Heart left ventricle (tissue), 16 donors: ENCODE measurements around the gene TRIM40. TPM values are rescaled to one million over a fixed set of nuclear protein-coding genes. Genes with fewer than 3 reads are reported as not detected.

Experiments
- ATAC-seq, 4 donors: fragments of 200-7000 bp; cut with Tn5 transposase; one replicate each; pipeline ENCODE4 v1.9.1; 2020 to 2022; ENCODE audit warnings: moderate library complexity in 4 of 4, mild to moderate bottlenecking in 3 of 4, moderate number of reproducible peaks in 1 of 4
- DNase-seq, 5 donors: peaks; one replicate each; pipeline ENCODE4 v3.0.0-alpha.2; 2020
- H3K27ac ChIP-seq, 12 donors: fragments of 200-600 bp; sonication (generic) in 4 of 12; one replicate each; pipeline versions ENCODE4 v1.5.0 to v1.8.0; 2016 to 2022; ENCODE audit warnings: mild to moderate bottlenecking in 2 of 12
- H3K27me3 ChIP-seq, 9 donors: fragments of 200-600 bp; sonication (generic) in 2 of 9; one replicate each; pipeline versions ENCODE4 v1.5.1 to v1.8.0; 2016 to 2022; ENCODE audit warnings: mild to moderate bottlenecking in 3 of 9
- H3K36me3 ChIP-seq, 9 donors: fragments of 200-600 bp; sonication (generic) in 2 of 9; one replicate each; pipeline versions ENCODE4 v1.5.0 to v1.8.0; 2018 to 2022; ENCODE audit warnings: mild to moderate bottlenecking in 2 of 9
- H3K4me1 ChIP-seq, 12 donors: fragments of 200-600 bp; sonication (generic) in 4 of 12; one replicate each; pipeline versions ENCODE4 v1.5.0 to v1.8.0; 2016 to 2022; ENCODE audit warnings: mild to moderate bottlenecking in 3 of 12
- H3K4me3 ChIP-seq, 12 donors: fragments of 200-600 bp; sonication (generic) in 4 of 12; one replicate each; pipeline versions ENCODE4 v1.5.0 to v1.8.0; 2017 to 2022; ENCODE audit warnings: mild to moderate bottlenecking in 9 of 12, moderate library complexity in 4 of 12
- H3K9me3 ChIP-seq, 12 donors: fragments of 200-600 bp; sonication (generic) in 4 of 12; one replicate each; pipeline versions ENCODE4 v1.5.0 to v1.8.0; 2016 to 2022; ENCODE audit warnings: mild to moderate bottlenecking in 1 of 12
- POLR2A ChIP-seq, 2 donors: fragments of 450-650 bp; IDR thresholded peaks; one replicate each; pipeline ENCODE4 v1.6.1; 2017; ENCODE audit warnings: antibody characterized with exemption in 2 of 2, mild to moderate bottlenecking in 2 of 2, moderate library complexity in 2 of 2
- WGBS, 4 donors: extraction: QIAGEN DNeasy Blood & Tissue Kit in 2 of 4; methylation state at CpG; one replicate each; pipeline versions ENCODE4 v1.1.5 to v1.1.7; 2013 to 2018; 5-methylcytosine and 5-hydroxymethylcytosine counted together
- intact Hi-C, 10 donors: fragments of 100-400 bp; cut with DNase I; formaldehyde crosslinking; loops; one replicate each; pipeline versions ENCODE4 v1.11.1 to v1.14.2; 2022
- polyA plus RNA-seq, 2 donors: library from polyadenylated mRNA; stranded (reverse); fragments of 200-250 nt; gene quantifications; one replicate each; pipeline ENCODE4 v1.2.3, GENCODE V29; 2013
- total RNA-seq, 9 donors: library from RNA; depleted of rRNA in 2 of 9; stranded (reverse); fragments of >200 nt in 2 of 9; fragmentation: NEBNext Ultra II Directional in 3 of 9; extraction: Animal tissue kit (Norgen Biotek cat#: 25700) in 3 of 9; gene quantifications; one replicate each; pipeline versions ENCODE4 v1.1.0 to v1.2.4, GENCODE V29; 2016 to 2023
- TF ChIP-seq, protein P1 (sequence below), 12 donors: fragments of 200-600 bp; sonication (generic) in 4 of 12; IDR thresholded peaks; one replicate each; pipeline versions ENCODE4 v1.5.0 to v1.8.0; 2018 to 2022; ENCODE audit warnings: antibody characterized with exemption in 12 of 12, mild to moderate bottlenecking in 5 of 12
- donor health status: ischemic (EF 13 %, LVEDD 7.1; RV severe dilation, severe dysfunction).
- donor health status: healthy with polysubstance abuse.
- donor health status: DM: no; HTN: yes; CAD: no.
- donor health status: DM: no; HTN: no; CAD: no.
- donor health status: ischemic (EF 25% LVEDD 6.9; RV normal size, moderate dysfunction).
- donor health status: ischemic (EF 25% LVEDD 5.7; RV mildly dilated, moderate dysfunction).
- donor health status: healthy.
- donor health status: DM: yes; HTN: yes; CAD: no.
- donor health status: ischemic (EF 35%, LVEDD 5.7; RV mildly dilated, moderate dysfunction).
- donor health status: nonischemic (EF 11% LVEDD 7.7; RV severe dilation, severe dysfunction).
- donor health status: DM: yes; HTN: yes; CAD: no.
- donor health status: PGD.
- donor health status: ischemic (EF 29% LVEDD 5.4; RV normal size, mild dysfunction).
- donor health status: nonischemic (EF 23%, LVEDD 6.1; RV moderate dilation, normal function).

Gene TRIM40
- total and polyA plus RNA-seq, 11 donors = not detected

DNA sequence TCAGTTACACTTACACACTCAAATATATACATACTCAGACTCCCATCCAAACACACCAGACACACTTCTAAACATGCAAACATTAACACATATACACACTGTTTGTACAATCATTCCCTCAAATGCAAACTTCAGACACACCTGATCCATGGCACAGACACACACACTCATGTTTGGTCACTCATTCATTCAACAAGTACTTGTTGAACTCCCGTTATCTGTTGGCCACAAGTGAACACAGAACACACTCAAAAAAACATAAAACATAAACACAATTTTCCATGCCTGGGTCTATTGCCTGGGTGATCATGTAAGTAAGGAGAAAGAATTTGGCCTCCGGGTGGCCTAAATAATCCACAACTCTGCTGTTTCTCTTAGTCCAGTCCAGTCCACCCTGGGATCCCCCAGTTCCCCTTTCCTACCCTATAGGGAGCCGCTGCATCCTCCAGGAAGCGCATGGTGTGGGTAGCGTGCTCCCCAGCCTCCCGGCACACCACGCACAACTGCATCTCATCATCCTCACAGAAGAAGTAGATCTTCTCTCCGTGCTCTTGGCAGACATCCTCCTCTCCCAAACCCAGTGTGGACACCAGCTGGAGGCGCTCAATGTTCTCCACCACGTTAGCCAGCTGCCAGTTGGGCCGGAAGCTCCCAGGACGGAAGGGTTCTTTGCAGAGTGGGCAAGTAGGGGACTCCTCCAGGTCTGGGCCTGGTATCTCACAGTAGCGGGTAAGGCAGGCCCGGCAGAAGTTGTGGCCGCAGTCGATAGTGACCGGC, 24.3 kb downstream of the TRIM40 start:
- no peak for DNase-seq
- no peaks in the 10 kb centered on the region for H3K9me3 ChIP-seq

DNA sequence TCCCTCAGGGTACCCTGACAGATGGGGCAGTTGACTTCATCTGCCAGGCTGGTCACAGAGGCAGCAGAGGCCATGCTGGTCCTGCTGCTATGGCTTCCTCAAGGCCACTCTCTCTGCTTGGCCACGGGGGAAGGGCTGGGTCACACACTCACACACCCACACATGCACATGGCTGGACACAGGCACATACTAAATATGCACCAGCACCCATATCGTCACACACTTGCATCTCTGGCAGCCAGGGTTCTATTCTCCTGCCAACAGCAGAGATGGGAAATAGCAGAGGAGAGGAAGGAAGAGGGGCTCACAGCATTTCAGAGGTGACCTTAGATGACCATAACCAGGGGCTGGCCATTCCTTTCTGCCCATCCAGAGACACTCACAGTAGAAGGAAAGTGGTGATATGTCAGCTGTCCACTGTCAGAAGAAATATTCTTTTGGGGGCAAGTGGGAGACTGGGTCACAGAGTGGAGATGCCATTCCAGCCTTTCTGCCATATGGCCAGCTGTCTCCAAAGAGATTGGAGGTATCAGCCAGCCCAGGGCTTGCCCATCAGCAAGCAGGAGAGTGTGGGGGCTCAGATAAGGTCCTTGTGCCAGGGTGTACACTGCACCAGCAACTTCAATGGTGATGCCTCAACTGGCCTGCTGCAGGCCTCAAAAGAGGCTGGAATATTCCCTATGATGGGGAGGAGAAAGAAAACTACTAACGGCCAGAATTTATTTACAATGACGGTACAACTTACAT, 25.0 kb downstream of the TRIM40 start, which contains the start of gene TRIM10:
TRIM10 (minus strand) TSS at position 427 of the 747 bp plus-strand sequence; CDS start at position 74, 353 bp downstream.
- H3K9me3 ChIP-seq = no peaks in the 10 kb centered on the region
- no peak for DNase-seq
- H3K27ac ChIP-seq = no peak within 1 kb of the TSS
- H3K27me3 ChIP-seq = peaks cover 0 to 20% (median 0%) of the 10 kb centered on the region in 9 donors
- peaks cover 0 to 14% (median 2%) of the 10 kb centered on the region in 12 donors for H3K4me1 ChIP-seq
- WGBS, 4 donors = 70 to 87% (median 73%) methylated on average over 3 to 4 of the region's 4 CpGs
- no peak for TF ChIP-seq POLR2A (IDR thresholded peaks at IDR 0.05)
- TF ChIP-seq, protein P1, sequence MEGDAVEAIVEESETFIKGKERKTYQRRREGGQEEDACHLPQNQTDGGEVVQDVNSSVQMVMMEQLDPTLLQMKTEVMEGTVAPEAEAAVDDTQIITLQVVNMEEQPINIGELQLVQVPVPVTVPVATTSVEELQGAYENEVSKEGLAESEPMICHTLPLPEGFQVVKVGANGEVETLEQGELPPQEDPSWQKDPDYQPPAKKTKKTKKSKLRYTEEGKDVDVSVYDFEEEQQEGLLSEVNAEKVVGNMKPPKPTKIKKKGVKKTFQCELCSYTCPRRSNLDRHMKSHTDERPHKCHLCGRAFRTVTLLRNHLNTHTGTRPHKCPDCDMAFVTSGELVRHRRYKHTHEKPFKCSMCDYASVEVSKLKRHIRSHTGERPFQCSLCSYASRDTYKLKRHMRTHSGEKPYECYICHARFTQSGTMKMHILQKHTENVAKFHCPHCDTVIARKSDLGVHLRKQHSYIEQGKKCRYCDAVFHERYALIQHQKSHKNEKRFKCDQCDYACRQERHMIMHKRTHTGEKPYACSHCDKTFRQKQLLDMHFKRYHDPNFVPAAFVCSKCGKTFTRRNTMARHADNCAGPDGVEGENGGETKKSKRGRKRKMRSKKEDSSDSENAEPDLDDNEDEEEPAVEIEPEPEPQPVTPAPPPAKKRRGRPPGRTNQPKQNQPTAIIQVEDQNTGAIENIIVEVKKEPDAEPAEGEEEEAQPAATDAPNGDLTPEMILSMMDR (IDR thresholded peaks at IDR 0.05) = no peak
- H3K36me3 ChIP-seq = no peaks in the 10 kb centered on the region
- H3K4me3 ChIP-seq = no peak within 1 kb of the TSS
- intact Hi-C loops = no loop called here
- ATAC-seq = peak in 1 of 4 donors; percentile 16

More for the DNA sequence above, 24.3 kb downstream of the TRIM40 start:
- no peak overlapping the region for H3K4me3 ChIP-seq
- ATAC-seq = no peak
- H3K27me3 ChIP-seq = peaks cover 0 to 20% (median 0%) of the 10 kb centered on the region in 9 donors
- H3K36me3 ChIP-seq = no peaks in the 10 kb centered on the region
- no peak overlapping the region for H3K27ac ChIP-seq
- intact Hi-C loops = no loop called here
- TF ChIP-seq, protein P1 (IDR thresholded peaks at IDR 0.05) = no peak
- H3K4me1 ChIP-seq = peaks cover 0 to 20% (median 2%) of the 10 kb centered on the region in 12 donors
- 85 to 89% (median 87%) methylated on average over 12 to 17 of the region's 17 CpGs for WGBS, 4 donors

DNA sequence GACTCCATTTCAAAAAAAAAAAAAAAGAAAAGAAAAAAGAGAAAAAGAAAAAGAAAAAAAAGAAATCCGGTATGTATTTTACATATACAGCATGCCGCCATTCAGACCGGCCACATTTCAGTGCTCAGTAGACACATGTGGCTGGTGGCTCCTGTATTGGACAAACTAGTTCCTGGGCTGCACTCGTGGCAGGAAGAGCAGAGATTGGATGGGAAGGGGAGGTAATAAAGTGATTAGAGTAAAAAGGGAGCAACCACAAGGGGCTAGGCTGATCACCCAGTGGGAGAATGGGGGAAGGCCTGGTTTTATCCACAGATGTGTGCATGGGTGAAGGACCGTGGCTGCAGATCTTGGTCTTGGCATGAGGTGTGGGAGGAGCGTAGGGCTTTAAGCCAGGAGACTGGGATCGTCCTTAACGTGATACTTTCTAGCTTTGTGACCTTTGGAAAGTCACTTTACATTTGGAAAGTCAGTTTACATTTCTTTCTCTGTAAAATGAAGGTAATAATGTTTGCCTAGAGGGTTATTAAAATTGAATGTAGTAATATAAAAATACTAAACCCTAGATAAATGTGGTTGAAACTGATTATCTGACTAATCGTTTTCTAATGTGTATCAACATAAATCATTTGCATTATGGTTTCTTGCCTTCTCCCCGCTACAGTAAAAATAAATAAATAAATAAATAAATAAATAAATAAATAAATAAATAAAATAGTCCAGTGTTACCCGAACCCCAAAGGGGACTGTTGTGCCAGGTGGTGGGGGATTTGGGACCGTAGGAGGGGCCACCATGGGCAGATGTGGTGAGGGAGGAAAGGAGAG, 26.5 kb downstream of the TRIM40 start:
- no peaks in the 10 kb centered on the region for H3K36me3 ChIP-seq
- no peak for ATAC-seq
- DNase-seq = no peak
- no peaks in the 10 kb centered on the region for H3K9me3 ChIP-seq
- TF ChIP-seq POLR2A (IDR thresholded peaks at IDR 0.05) = no peak
- TF ChIP-seq, protein P1 (IDR thresholded peaks at IDR 0.05) = no peak
- peaks cover 0 to 29% (median 0%) of the 10 kb centered on the region in 9 donors for H3K27me3 ChIP-seq
- WGBS, 4 donors = 78 to 82% (median 81%) methylated on average over 12 of the region's 12 CpGs
- no peak overlapping the region for H3K27ac ChIP-seq
- intact Hi-C loops = no loop called here
- no peak overlapping the region for H3K4me3 ChIP-seq
- H3K4me1 ChIP-seq = no peaks in the 10 kb centered on the region
